Measurements from ENCODE around the gene GRXCR1. TPM values are rescaled to one million over a fixed set of nuclear protein-coding genes. Genes with fewer than 3 reads are reported as not detected.

GRXCR1 gene
- polyA plus RNA-seq, 1 experiment: not detected

- no peak overlapping the region for H3K4me3 ChIP-seq (ENCODE audit: low read depth, low read length)
- H3K36me3 ChIP-seq (ENCODE audit: control insufficient read depth, insufficient read depth, low read length): no peaks in the 10 kb centered on the region
- ChIA-PET CTCF (no interaction called here), POLR2A (no interaction called here)
- no peak for TF ChIP-seq CTCF (IDR thresholded peaks at IDR 0.05; ENCODE audit: insufficient read depth, low read depth, low read length)
- DNase-seq (ENCODE audit: low read depth): no peak
- H3K27me3 ChIP-seq (ENCODE audit: control insufficient read depth, insufficient read depth, low read length): no peaks in the 10 kb centered on the region
Measured at GRCh38 chr4:42942216-42942615, 49.7 kb downstream of the GRXCR1 start.

- DNase-seq (ENCODE audit: low read depth): no peak
- TF ChIP-seq CTCF (IDR thresholded peaks at IDR 0.05; ENCODE audit: insufficient read depth, low read depth, low read length): no peak
- Histone ChIP-seq H3K36me3 (ENCODE audit: control insufficient read depth, insufficient read depth, low read length) (no peaks in the 10 kb centered on the region), H3K27me3 (ENCODE audit: control insufficient read depth, insufficient read depth, low read length) (no peaks in the 10 kb centered on the region), H3K4me3 (ENCODE audit: low read depth, low read length) (no peak overlapping the region)
- POLR2A ChIA-PET: no interaction called here
- CTCF ChIA-PET: no interaction called here
Measured at GRCh38 chr4:42945874-42946273, 53.4 kb downstream of the GRXCR1 start.

GRCh38 chr4:42953321-42953720, 60.8 kb downstream of the GRXCR1 start:
- TF ChIP-seq CTCF (IDR thresholded peaks at IDR 0.05; ENCODE audit: insufficient read depth, low read depth, low read length): no peak
- ChIA-PET POLR2A (no interaction called here), CTCF (no interaction called here)
- Histone ChIP-seq H3K36me3 (ENCODE audit: control insufficient read depth, insufficient read depth, low read length) (no peaks in the 10 kb centered on the region), H3K4me3 (ENCODE audit: low read depth, low read length) (no peak overlapping the region), H3K27me3 (ENCODE audit: control insufficient read depth, insufficient read depth, low read length) (no peaks in the 10 kb centered on the region)
- no peak for DNase-seq (ENCODE audit: low read depth)

- CTCF ChIA-PET: no interaction called here
- POLR2A ChIA-PET: no interaction called here
- no peak for DNase-seq (ENCODE audit: low read depth)
- Histone ChIP-seq H3K36me3 (ENCODE audit: control insufficient read depth, insufficient read depth, low read length) (no peaks in the 10 kb centered on the region), H3K4me3 (ENCODE audit: low read depth, low read length) (no peak overlapping the region), H3K27me3 (ENCODE audit: control insufficient read depth, insufficient read depth, low read length) (no peaks in the 10 kb centered on the region)
- no peak for TF ChIP-seq CTCF (IDR thresholded peaks at IDR 0.05; ENCODE audit: insufficient read depth, low read depth, low read length)
Measured at GRCh38 chr4:42954963-42955669, 62.6 kb downstream of the GRXCR1 start.

GRCh38 chr4:42955746-42956505, 63.4 kb downstream of the GRXCR1 start:
- CTCF ChIA-PET: no interaction called here
- H3K36me3 ChIP-seq (ENCODE audit: control insufficient read depth, insufficient read depth, low read length): no peaks in the 10 kb centered on the region
- TF ChIP-seq CTCF (IDR thresholded peaks at IDR 0.05; ENCODE audit: insufficient read depth, low read depth, low read length): no peak
- POLR2A ChIA-PET: no interaction called here
- H3K27me3 ChIP-seq (ENCODE audit: control insufficient read depth, insufficient read depth, low read length): no peaks in the 10 kb centered on the region
- no peak overlapping the region for H3K4me3 ChIP-seq (ENCODE audit: low read depth, low read length)
- no peak for DNase-seq (ENCODE audit: low read depth)
